Stimulated activated CD4-positive, alpha-beta T cell treated with anti-CD3 and anti-CD28 coated beads, Interleukin-15, amount 100 ng/mL, for 24 hours (primary cell): ENCODE measurements around the gene ACTN2.

ENCODE experiments used
- DNase-seq: peaks from one replicate; pipeline ENCODE4 v3.0.0-alpha.2; 2020

The ACTN2 gene

GRCh38 chr1:236692128-236692527, 5.8 kb downstream of the ACTN2 start:
- DNase-seq = no peak

- no peak for DNase-seq
Observed at GRCh38 chr1:236692742-236693141, 6.4 kb downstream of the ACTN2 start.

- DNase-seq = no peak
Observed at GRCh38 chr1:236699366-236699765, 13.1 kb downstream of the ACTN2 start.

- no peak for DNase-seq
Observed at GRCh38 chr1:236700903-236701302, 14.6 kb downstream of the ACTN2 start.

GRCh38 chr1:236701782-236702181, 15.5 kb downstream of the ACTN2 start:
- no peak for DNase-seq

- DNase-seq = no peak
Observed at GRCh38 chr1:236702791-236703394, 16.6 kb downstream of the ACTN2 start.

- DNase-seq = no peak
Observed at GRCh38 chr1:236705771-236706170, 19.5 kb downstream of the ACTN2 start.

- no peak for DNase-seq
Observed at GRCh38 chr1:236706183-236706582, 19.9 kb downstream of the ACTN2 start.

- DNase-seq = no peak
Observed at GRCh38 chr1:236710328-236710892, 24.1 kb downstream of the ACTN2 start.

- DNase-seq = no peak
Observed at GRCh38 chr1:236716160-236716559, 29.9 kb downstream of the ACTN2 start.

- DNase-seq = no peak
Observed at GRCh38 chr1:236717811-236718210, 31.5 kb downstream of the ACTN2 start.

- DNase-seq = no peak
Observed at GRCh38 chr1:236718328-236718727, 32.0 kb downstream of the ACTN2 start.

- DNase-seq = no peak
Observed at GRCh38 chr1:236720206-236720605, 33.9 kb downstream of the ACTN2 start.

- no peak for DNase-seq
Observed at GRCh38 chr1:236720611-236721010, 34.3 kb downstream of the ACTN2 start.

- no peak for DNase-seq
Observed at GRCh38 chr1:236724049-236724448, 37.8 kb downstream of the ACTN2 start.

GRCh38 chr1:236724506-236724905, 38.2 kb downstream of the ACTN2 start:
- no peak for DNase-seq

GRCh38 chr1:236725668-236726067, 39.4 kb downstream of the ACTN2 start:
- DNase-seq = no peak

- no peak for DNase-seq
Observed at GRCh38 chr1:236727521-236727920, 41.2 kb downstream of the ACTN2 start.

- no peak for DNase-seq
Observed at GRCh38 chr1:236728752-236729151, 42.5 kb downstream of the ACTN2 start.

- DNase-seq = no peak
Observed at GRCh38 chr1:236733653-236734052, 47.4 kb downstream of the ACTN2 start.

- no peak for DNase-seq
Observed at GRCh38 chr1:236734141-236734765, 48.0 kb downstream of the ACTN2 start.

GRCh38 chr1:236736761-236737160, 50.5 kb downstream of the ACTN2 start:
- DNase-seq = no peak

- DNase-seq = no peak
Observed at GRCh38 chr1:236741753-236742152, 55.5 kb downstream of the ACTN2 start.

GRCh38 chr1:236742421-236743160, 56.3 kb downstream of the ACTN2 start:
- no peak for DNase-seq
